ENCODE measurements around the gene ZBTB7C. TPM values are rescaled to one million over a fixed set of nuclear protein-coding genes. Genes with fewer than 3 reads are reported as not detected.

ZBTB7C gene
- total and polyA plus RNA-seq, 10 of the 15 experiments (the other 5 are each of a cell fraction or from before 2014, with no cell fraction given) = under 0.01 to 0.08 (median 0.01) TPM; not detected in 7

DNA sequence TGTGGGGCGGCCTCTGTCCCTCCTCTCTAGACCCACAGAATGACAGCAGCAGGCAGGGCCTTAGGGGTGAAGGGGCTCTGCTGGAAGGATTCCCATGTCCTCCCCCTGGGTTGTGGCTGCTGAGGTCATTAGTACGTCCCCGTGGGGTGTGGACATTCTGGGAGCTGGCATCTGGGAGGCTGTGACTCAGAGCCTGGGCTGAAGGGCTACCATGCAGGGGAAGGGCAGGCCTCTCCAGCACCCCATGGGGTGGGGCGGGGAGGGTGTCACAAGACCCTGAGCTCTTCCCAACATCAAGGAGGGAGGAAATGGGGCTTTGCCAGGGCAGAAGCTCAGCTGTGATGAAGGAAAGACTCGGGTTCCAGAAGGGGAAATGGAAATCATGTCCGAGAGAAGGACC, 373.0 kb downstream of the ZBTB7C start:
- RAD21 ChIA-PET (ENCODE audit: unreplicated experiment) = no interaction called here

More for the DNA sequence above, 373.0 kb downstream of the ZBTB7C start:
- Histone ChIP-seq H3K27me3 (replicated peaks in 1 of 2; ENCODE audit: control insufficient read depth in 2 of 2, insufficient read depth in 2 of 2, low read length in 1 of 2) (peaks cover 0 to 3% of the 10 kb centered on the region in 2 experiments; a peak in 3 of 4 replicates), H3K79me2 (ENCODE audit: control insufficient read depth, insufficient read depth, low read length) (no peaks in the 10 kb centered on the region), H2AFZ (ENCODE audit: control insufficient read depth, low read depth, low read length) (no peak overlapping the region), H3K4me3 (no peak overlapping the region), H3K9me3 (replicated peaks; ENCODE audit: control insufficient read depth, insufficient read depth, low read length) (no peaks in the 10 kb centered on the region), H3K4me1 (ENCODE audit: control insufficient read depth, insufficient read depth, low read length) (no peaks in the 10 kb centered on the region), H3K36me3 (ENCODE audit: control insufficient read depth in 2 of 2, insufficient read depth in 2 of 2, low read length in 1 of 2) (no peaks in the 10 kb centered on the region), H3K4me2 (ENCODE audit: control insufficient read depth, insufficient read depth) (no peak overlapping the region), H3K27ac (ENCODE audit: control insufficient read depth, insufficient read depth) (no peak overlapping the region), H3K9ac (ENCODE audit: control insufficient read depth, insufficient read depth, low read length) (no peak overlapping the region), H4K20me1 (ENCODE audit: control insufficient read depth, insufficient read depth) (no peaks in the 10 kb centered on the region)
- BruUV-seq (replicated peaks) = no TSS peak
- POLR2A ChIA-PET = no interaction called here
- WGBS (ENCODE audit: insufficient coverage, insufficient replicate concordance, low lambda C conversion rate, missing lambda C conversion rate) = 5% methylated on average over 6 of the region's 6 CpGs
- SMC1A ChIA-PET (ENCODE audit: uncharacterized antibody, unreplicated experiment) = no interaction called here
- DNase-seq (ENCODE audit: low read depth, low spot score) (no peak), ATAC-seq (no peak), FAIRE-seq (no peak)
- in situ Hi-C loops (cut with MboI) = no loop called here
- TF ChIP-seq, protein P1, sequence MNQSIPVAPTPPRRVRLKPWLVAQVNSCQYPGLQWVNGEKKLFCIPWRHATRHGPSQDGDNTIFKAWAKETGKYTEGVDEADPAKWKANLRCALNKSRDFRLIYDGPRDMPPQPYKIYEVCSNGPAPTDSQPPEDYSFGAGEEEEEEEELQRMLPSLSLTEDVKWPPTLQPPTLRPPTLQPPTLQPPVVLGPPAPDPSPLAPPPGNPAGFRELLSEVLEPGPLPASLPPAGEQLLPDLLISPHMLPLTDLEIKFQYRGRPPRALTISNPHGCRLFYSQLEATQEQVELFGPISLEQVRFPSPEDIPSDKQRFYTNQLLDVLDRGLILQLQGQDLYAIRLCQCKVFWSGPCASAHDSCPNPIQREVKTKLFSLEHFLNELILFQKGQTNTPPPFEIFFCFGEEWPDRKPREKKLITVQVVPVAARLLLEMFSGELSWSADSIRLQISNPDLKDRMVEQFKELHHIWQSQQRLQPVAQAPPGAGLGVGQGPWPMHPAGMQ (IDR thresholded peaks at IDR 0.05; ENCODE audit: borderline replicate concordance) = no peak
- TF ChIP-seq NFYB (IDR thresholded peaks at IDR 0.05; ENCODE audit: insufficient read depth, low read depth, low read length) (no peak), POLR2A (IDR thresholded peaks at IDR 0.05; ENCODE audit: low read depth, low read length) (no peak), YBX1 (IDR thresholded peaks at IDR 0.05) (no peak), RELA (IDR thresholded peaks at IDR 0.05; ENCODE audit: borderline replicate concordance, partially characterized antibody) (no peak), POU2F2 (IDR thresholded peaks at IDR 0.05; ENCODE audit: borderline replicate concordance, low read depth, low read length) (no peak), HDGF (IDR thresholded peaks at IDR 0.05) (no peak), CHD4 (IDR thresholded peaks at IDR 0.05) (no peak), MEF2A (IDR thresholded peaks at IDR 0.05; ENCODE audit: insufficient read depth, low read depth, low read length) (no peak)
- TF ChIP-seq, protein P2, sequence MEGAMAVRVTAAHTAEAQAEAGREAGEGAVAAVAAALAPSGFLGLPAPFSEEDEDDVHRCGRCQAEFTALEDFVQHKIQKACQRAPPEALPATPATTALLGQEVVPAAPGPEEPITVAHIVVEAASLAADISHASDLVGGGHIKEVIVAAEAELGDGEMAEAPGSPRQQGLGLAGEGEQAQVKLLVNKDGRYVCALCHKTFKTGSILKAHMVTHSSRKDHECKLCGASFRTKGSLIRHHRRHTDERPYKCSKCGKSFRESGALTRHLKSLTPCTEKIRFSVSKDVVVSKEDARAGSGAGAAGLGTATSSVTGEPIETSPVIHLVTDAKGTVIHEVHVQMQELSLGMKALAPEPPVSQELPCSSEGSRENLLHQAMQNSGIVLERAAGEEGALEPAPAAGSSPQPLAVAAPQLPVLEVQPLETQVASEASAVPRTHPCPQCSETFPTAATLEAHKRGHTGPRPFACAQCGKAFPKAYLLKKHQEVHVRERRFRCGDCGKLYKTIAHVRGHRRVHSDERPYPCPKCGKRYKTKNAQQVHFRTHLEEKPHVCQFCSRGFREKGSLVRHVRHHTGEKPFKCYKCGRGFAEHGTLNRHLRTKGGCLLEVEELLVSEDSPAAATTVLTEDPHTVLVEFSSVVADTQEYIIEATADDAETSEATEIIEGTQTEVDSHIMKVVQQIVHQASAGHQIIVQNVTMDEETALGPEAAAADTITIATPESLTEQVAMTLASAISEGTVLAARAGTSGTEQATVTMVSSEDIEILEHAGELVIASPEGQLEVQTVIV (IDR thresholded peaks at IDR 0.05; ENCODE audit: borderline replicate concordance, partially characterized antibody) = no peak
- intact Hi-C loops (cut with micrococcal nuclease; ENCODE audit: unreplicated experiment) = no loop called here
- CTCF ChIA-PET = no interaction called here

All from GM12878 (cell line).